HCT116 (cell line): ENCODE measurements around the gene BLACAT1. TPM values are rescaled to one million over a fixed set of nuclear protein-coding genes. Genes with fewer than 3 reads are reported as not detected.

ENCODE experiments used
- ATAC-seq: fragments of 200-7000 bp; cut with Tn5 transposase; 2 replicates; pipeline ENCODE4 v1.9.1; 2020; ENCODE audit warnings: mild to moderate bottlenecking, moderate library complexity
- BruUV-seq: library from RNA; stranded (reverse); fragments of 400-500 nt; replicated peaks from 2 replicates; lab custom pipeline; 2021; lab: Mats Ljungman, UMichigan
- CTCF ChIA-PET: fragments of 300-600 bp; sonication (Branson Sonifier 250); formaldehyde crosslinking; loops from one replicate; lab custom pipeline; 2021; ENCODE audit warnings: antibody characterized with exemption; lab: Charles Lee
- POLR2A ChIA-PET: fragments of 300-600, 350-600 bp; sonication (Branson Sonifier 250); formaldehyde crosslinking; loops from one replicate; lab custom pipeline; 2021; ENCODE audit warnings: antibody characterized with exemption; lab: Charles Lee
- RAD21 ChIA-PET, 2 experiments: fragments of 300-600 bp; sonication (Branson Sonifier 250); formaldehyde crosslinking; loops; one replicate each; lab custom pipeline; 2023; ENCODE audit warnings: low total read pairs in 2 of 2; ENCODE audit not compliant: uncharacterized antibody in 2 of 2, unreplicated experiment in 2 of 2, low non-redundant PET in 1 of 2; lab: Charles Lee
- DNase-seq: peaks from one replicate; pipeline ENCODE4 v3.0.0-alpha.2; 2010; ENCODE audit warnings: low read depth, low spot score
- H2AFZ ChIP-seq: fragments of 200-600 bp; shearing (Covaris generic), sonication (generic); 2 replicates; pipeline ENCODE4 v1.6.1; 2017; ENCODE audit warnings: low read depth, mixed run types, mixed read lengths, antibody characterized with exemption, low read length; ENCODE audit not compliant: poor library complexity, severe bottlenecking
- H3K27ac ChIP-seq: 2 replicates; pipeline ENCODE4 v1.5.1; 2012; ENCODE audit warnings: low read depth, low read length
- H3K27me3 ChIP-seq: fragments of 200-600 bp; sonication (generic); 2 replicates; pipeline ENCODE4 v1.6.1; 2016; ENCODE audit warnings: mixed run types, low read length, mixed read lengths; ENCODE audit not compliant: insufficient read depth
- H3K36me3 ChIP-seq, 2 experiments: fragments of 200-500 bp in 1 of 2; fragments of 200-600 bp in 1 of 2; sonication (Bioruptor generic) in 1 of 2; sonication (generic) in 1 of 2; 2 replicates each; pipeline versions ENCODE4 v1.5.1 to v1.6.1; 2014 to 2016; ENCODE audit warnings: low read length in 2 of 2, inconsistent platforms in 1 of 2, mixed read lengths in 1 of 2, mixed run types in 1 of 2; ENCODE audit not compliant: insufficient read depth in 2 of 2, control insufficient read depth in 1 of 2
- H3K4me1 ChIP-seq, 2 experiments: fragments of 200-600 bp in 1 of 2; sonication (generic) in 1 of 2; 2 replicates each; pipeline versions ENCODE4 v1.5.1 to v1.6.1; 2012 to 2017; ENCODE audit warnings: low read length in 2 of 2, inconsistent platforms in 1 of 2, mild to moderate bottlenecking in 1 of 2, mixed read lengths in 1 of 2, mixed run types in 1 of 2, moderate library complexity in 1 of 2; ENCODE audit not compliant: insufficient read depth in 2 of 2, control insufficient read depth in 1 of 2
- H3K4me2 ChIP-seq: fragments of 200-600 bp; sonication (generic); 2 replicates; pipeline ENCODE4 v1.6.1; 2017; ENCODE audit warnings: mixed run types, low read length, mixed read lengths
- H3K4me3 ChIP-seq, 2 experiments: fragments of 200-600 bp in 1 of 2; sonication (generic) in 1 of 2; replicated peaks in 1 of 2; 2 replicates each; pipeline ENCODE4 v1.5.1; 2011 to 2016; ENCODE audit warnings: low read length in 2 of 2, control low read depth in 1 of 2, low read depth in 1 of 2, mild to moderate bottlenecking in 1 of 2, mixed read lengths in 1 of 2, mixed run types in 1 of 2
- H3K79me2 ChIP-seq: fragments of 200-600 bp; sonication (generic); 2 replicates; pipeline ENCODE4 v1.6.1; 2017; ENCODE audit warnings: mild to moderate bottlenecking, mixed run types, low read length, moderate library complexity, mixed read lengths; ENCODE audit not compliant: insufficient read depth
- H3K9ac ChIP-seq: fragments of 200-600 bp; sonication (generic); 2 replicates; pipeline ENCODE4 v1.6.1; 2016; ENCODE audit warnings: low read length, mixed read lengths
- H3K9me2 ChIP-seq: fragments of 200-600 bp; sonication (generic), shearing (Covaris generic); 2 replicates; pipeline ENCODE4 v1.6.1; 2017; ENCODE audit warnings: mixed run types, mild to moderate bottlenecking, moderate library complexity; ENCODE audit not compliant: insufficient read depth
- H3K9me3 ChIP-seq, 2 experiments: fragments of 200-500 bp in 1 of 2; fragments of 200-600 bp in 1 of 2; sonication (Bioruptor generic) in 1 of 2; sonication (generic) in 1 of 2; 2 replicates each; pipeline ENCODE4 v1.6.1; 2014 to 2017; ENCODE audit warnings: low read length in 2 of 2, mixed read lengths in 2 of 2, inconsistent platforms in 1 of 2, low read depth in 1 of 2, mild to moderate bottlenecking in 1 of 2, mixed run types in 1 of 2, moderate library complexity in 1 of 2; ENCODE audit not compliant: control insufficient read depth in 1 of 2, insufficient read depth in 1 of 2
- H4K20me1 ChIP-seq: fragments of 200-600 bp; sonication (generic), shearing (Covaris generic); 2 replicates; pipeline ENCODE4 v1.6.1; 2017; ENCODE audit warnings: mixed run types, mild to moderate bottlenecking, moderate library complexity; ENCODE audit not compliant: insufficient read depth
- CBX3 ChIP-seq: IDR thresholded peaks from 2 replicates; pipeline ENCODE4 v1.6.1; 2012; ENCODE audit warnings: low read depth
- CEBPB ChIP-seq: IDR thresholded peaks from 2 replicates; pipeline ENCODE4 v1.6.1; 2012; ENCODE audit warnings: low read depth
- CTCF ChIP-seq, 3 experiments: fragments of 200-600 bp in 1 of 3; sonication (generic) in 1 of 3; IDR thresholded peaks in 2 of 3; conservative IDR thresholded peaks in 1 of 3; 2 replicates each; pipeline ENCODE4 v1.5.1; 2012 to 2017; ENCODE audit warnings: low read depth in 2 of 3, low read length in 2 of 3, antibody characterized with exemption in 1 of 3, borderline replicate concordance in 1 of 3, control low read depth in 1 of 3, mild to moderate bottlenecking in 1 of 3, mixed read lengths in 1 of 3, mixed run types in 1 of 3, moderate library complexity in 1 of 3; ENCODE audit not compliant: insufficient read depth in 1 of 3
- EGR1 ChIP-seq: IDR thresholded peaks from 2 replicates; pipeline ENCODE4 v1.6.1; 2012; ENCODE audit warnings: low read depth
- EZH2 ChIP-seq: fragments of 200-600 bp; sonication (generic); IDR thresholded peaks from 2 replicates; pipeline ENCODE4 v1.6.1; 2017; ENCODE audit warnings: antibody characterized with exemption, mixed run types
- JUND ChIP-seq: IDR thresholded peaks from 2 replicates; pipeline ENCODE4 v1.6.1; 2012
- MAX ChIP-seq: IDR thresholded peaks from 2 replicates; pipeline ENCODE4 v1.6.1; 2012
- SRF ChIP-seq: IDR thresholded peaks from 2 replicates; pipeline ENCODE4 v1.6.1; 2012; ENCODE audit warnings: low read depth
- TCF7L2 ChIP-seq: IDR thresholded peaks from 2 replicates; pipeline ENCODE4 v1.7.0; 2011; ENCODE audit warnings: borderline replicate concordance, inconsistent platforms; ENCODE audit not compliant: insufficient read depth, insufficient read length; ENCODE audit errors: extremely low read depth
- ZFX ChIP-seq: fragments of 450-650 bp; IDR thresholded peaks from 2 replicates; pipeline ENCODE4 v1.6.1; 2017
- intact Hi-C: fragments of 100-400 bp; cut with micrococcal nuclease; formaldehyde crosslinking; loops from 2 replicates; pipeline ENCODE4 v1.10.0; 2022
- total RNA-seq: library from RNA; stranded (reverse); gene quantifications from one replicate; pipeline ENCODE4 v1.2.1, GENCODE V29; 2021; ENCODE audit not compliant: unreplicated experiment
- TF ChIP-seq, protein P1 (sequence below): IDR thresholded peaks from 2 replicates; pipeline ENCODE4 v1.6.1; 2011; ENCODE audit warnings: mild to moderate bottlenecking, low read length, moderate library complexity; ENCODE audit not compliant: insufficient replicate concordance; ENCODE audit errors: extremely low read depth

Gene BLACAT1
- total RNA-seq, 1 experiment from 2014 or later, result 3.9 TPM

- H3K9me2 ChIP-seq, result no peaks in the 10 kb centered on the region
- POLR2A ChIA-PET, result interaction anchor here (1.8 to 2.3 kb wide), 3 partner anchors 9 to 27 kb away, joined by 10 to 18 read pairs (median 12); no protein-coding TSS in a partner anchor
- 0 out of 2 replicates have a peak, but pooled peaks cover 3% of the 10 kb centered on the region for H3K27me3 ChIP-seq
- no peak for DNase-seq
- no peaks in the 10 kb centered on the region for H3K9me3 ChIP-seq
- CTCF ChIA-PET, result interaction anchor here (1.4 kb wide), 1 partner anchor 178 kb away, joined by 5 read pairs; no protein-coding TSS in a partner anchor
- TF ChIP-seq EGR1 (no peak), TCF7L2 (no peak), MAX (no peak), EZH2 (no peak), JUND (no peak), CBX3 (no peak), SRF (no peak), CTCF (IDR thresholded peaks at IDR 0.05 in 2 of 3, conservative IDR thresholded peaks at IDR 0.05 in 1 of 3; ENCODE audit: borderline replicate concordance in 1 of 3, insufficient read depth in 1 of 3, low read depth in 2 of 3, low read length in 2 of 3) (no peak), CEBPB (no peak), ZFX (no peak)
- TF ChIP-seq, protein P1, sequence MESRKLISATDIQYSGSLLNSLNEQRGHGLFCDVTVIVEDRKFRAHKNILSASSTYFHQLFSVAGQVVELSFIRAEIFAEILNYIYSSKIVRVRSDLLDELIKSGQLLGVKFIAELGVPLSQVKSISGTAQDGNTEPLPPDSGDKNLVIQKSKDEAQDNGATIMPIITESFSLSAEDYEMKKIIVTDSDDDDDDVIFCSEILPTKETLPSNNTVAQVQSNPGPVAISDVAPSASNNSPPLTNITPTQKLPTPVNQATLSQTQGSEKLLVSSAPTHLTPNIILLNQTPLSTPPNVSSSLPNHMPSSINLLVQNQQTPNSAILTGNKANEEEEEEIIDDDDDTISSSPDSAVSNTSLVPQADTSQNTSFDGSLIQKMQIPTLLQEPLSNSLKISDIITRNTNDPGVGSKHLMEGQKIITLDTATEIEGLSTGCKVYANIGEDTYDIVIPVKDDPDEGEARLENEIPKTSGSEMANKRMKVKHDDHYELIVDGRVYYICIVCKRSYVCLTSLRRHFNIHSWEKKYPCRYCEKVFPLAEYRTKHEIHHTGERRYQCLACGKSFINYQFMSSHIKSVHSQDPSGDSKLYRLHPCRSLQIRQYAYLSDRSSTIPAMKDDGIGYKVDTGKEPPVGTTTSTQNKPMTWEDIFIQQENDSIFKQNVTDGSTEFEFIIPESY, result no peak
- TF ChIP-seq, all 23 proteins: peak for 0
- intact Hi-C loops, result no loop called here
- peaks cover 0 to 8% of the 10 kb centered on the region in 2 experiments; a peak in 1 of 4 replicates for H3K36me3 ChIP-seq
- H3K27ac ChIP-seq, result peak overlapping the region; percentile 71
- no peak overlapping the region; a peak in 2 of 4 replicates for H3K4me3 ChIP-seq
- H3K9ac ChIP-seq, result peak overlapping the region; percentile 61; the same call in 1 of the 2 replicates
- H3K79me2 ChIP-seq, result peaks cover 26% of the 10 kb centered on the region
- no TSS peak for BruUV-seq
- no peak overlapping the region for H2AFZ ChIP-seq
- H3K4me1 ChIP-seq, result peaks cover 47 to 82% of the 10 kb centered on the region in 2 experiments
- ATAC-seq, result no peak
- no peaks in the 10 kb centered on the region for H4K20me1 ChIP-seq
- RAD21 ChIA-PET, result interaction anchor here (0.6 to 0.9 kb wide), 2 partner anchors 97 to 222 kb away, joined by 3 to 6 read pairs; no protein-coding TSS in a partner anchor
- peak overlapping the region; percentile 90 for H3K4me2 ChIP-seq
These were observed 4.6 kb downstream of the BLACAT1 start for GRCh38 chr1:205451202-205451601.
